DLD1 (cell line): ENCODE data around the gene TC2N.

ENCODE experiments used
- in situ Hi-C: cut with HindIII; loops from 2 replicates; pipeline ENCODE4 v1.10.0; 2017; ENCODE audit warnings: low sequenced_read_pairs

Gene TC2N

DNA sequence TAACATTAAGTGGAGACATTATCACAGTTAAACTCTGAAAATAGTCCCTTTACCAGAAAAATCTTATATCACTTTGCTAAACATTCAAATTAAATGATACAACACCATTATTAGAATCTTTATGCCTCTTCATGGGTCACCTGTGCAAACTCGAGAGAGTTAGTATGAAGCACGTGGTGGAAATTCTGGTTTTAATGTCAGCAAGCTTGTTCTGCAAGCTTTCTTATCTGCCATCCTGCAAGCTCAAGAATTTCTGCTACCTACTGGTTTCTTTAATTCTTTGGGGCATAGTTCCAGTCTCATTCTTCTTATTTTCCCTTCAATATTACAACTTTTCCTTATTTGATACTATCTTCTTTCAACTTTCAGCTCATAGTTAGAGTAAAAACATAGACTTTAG lies 136.3 kb downstream of the TC2N start:
- in situ Hi-C loops = no loop called here

- in situ Hi-C loops = no loop called here
These were observed 137.6 kb downstream of the TC2N start for GRCh38 chr14:91729756-91730155.
